Skin of body (tissue), 2 donors: Measurements from ENCODE around the gene FBLN5. TPM values are rescaled to one million over a fixed set of nuclear protein-coding genes. Genes with fewer than 3 reads are reported as not detected.
A peak's percentile ranks its signal among the peaks of the same experiment; 100 is the strongest.
"Not testable (repeated sequence)": the region's sequence is repeated elsewhere in the genome, so short reads cannot be mapped to it uniquely, and the experiment has no call there.

Experiments used
- DNase-seq: peaks from one replicate; lab custom pipeline; 2025; lab: John Stamatoyannopoulos, UW
- total RNA-seq: library from RNA; depleted of rRNA; stranded (reverse); fragments of >200 nt; gene quantifications from one replicate; pipeline ENCODE4 v1.2.3, GENCODE V29; 2014

Gene FBLN5
- total RNA-seq, 1 donor from 2014 or later, result 46.5 TPM

DNA sequence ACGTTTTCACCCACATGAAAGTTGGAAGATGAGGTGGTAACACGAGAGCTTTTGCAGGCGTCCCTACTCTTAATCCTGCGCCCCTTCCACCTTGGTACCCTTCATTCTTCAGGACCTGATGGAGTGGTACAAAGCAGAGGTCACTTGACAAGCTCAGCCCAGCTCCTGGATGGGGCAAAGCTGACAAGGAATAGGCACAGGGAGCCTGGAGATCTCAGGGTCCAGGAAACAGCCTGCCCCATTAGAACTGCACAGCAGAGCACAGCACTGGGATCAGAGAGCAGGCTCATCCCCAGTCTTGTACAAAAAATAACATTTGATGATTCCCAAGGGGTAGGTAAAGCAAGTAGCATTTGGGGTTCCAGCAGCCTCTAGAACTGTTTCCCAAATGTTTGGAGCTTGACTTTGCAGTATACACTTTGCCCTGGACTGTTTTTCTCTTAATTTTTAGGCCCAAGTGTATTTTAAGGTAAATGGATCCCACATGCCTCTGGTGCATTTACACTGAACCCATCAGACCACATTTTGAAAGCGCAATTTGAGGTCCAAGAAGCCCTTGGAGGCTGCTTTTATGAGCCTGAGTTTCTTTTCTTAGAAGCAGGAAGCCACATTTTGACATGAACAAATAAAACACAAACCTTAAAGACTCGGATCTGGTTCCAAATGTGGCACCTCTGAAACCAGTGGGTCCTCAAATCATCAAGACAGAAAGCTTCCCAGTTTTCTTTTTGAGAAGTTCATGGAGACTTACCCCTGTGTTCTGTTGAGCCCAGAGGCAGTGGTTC lies 80.8 kb downstream of the FBLN5 start:
- DNase-seq, result no peak

DNA sequence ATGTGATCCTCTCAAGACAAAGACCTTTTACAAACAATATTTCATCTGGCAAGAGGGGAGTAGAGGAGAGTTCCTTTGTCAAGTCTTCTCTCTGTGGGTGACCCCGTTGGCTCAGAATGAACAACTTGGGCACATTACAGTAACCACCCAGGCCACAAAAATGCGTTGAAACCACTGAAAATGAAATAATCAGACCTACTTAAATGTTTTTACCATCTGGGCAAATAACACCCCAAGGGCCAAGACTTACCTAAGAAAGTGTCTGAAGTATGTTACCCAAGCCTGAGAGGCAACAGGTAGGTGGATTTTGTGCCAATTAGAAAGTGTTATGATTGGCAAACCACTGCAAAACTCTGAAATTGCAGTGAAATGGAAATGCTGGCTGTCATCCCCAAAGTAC lies 81.4 kb downstream of the FBLN5 start:
- DNase-seq, result no peak

DNA sequence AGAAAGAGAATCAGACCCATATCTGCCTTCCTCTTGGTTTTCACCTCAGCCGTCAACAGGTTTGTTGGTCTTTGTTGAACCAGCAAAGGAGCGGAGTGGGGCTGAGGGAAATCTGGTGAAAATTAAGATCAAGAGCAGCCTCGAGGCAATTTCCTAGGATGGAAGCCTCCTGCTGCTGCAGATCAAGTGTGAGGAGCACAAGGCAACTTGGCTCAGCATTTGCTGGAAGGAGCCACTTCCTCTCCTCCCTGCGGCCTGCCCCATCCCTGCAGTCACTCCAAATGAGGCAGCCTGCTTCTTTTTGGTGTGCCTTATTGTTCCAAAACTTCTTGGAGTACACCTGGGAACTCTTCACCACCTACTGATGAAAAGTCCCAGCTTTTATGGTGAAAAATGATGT lies 85.1 kb downstream of the FBLN5 start:
- DNase-seq, result no peak

DNA sequence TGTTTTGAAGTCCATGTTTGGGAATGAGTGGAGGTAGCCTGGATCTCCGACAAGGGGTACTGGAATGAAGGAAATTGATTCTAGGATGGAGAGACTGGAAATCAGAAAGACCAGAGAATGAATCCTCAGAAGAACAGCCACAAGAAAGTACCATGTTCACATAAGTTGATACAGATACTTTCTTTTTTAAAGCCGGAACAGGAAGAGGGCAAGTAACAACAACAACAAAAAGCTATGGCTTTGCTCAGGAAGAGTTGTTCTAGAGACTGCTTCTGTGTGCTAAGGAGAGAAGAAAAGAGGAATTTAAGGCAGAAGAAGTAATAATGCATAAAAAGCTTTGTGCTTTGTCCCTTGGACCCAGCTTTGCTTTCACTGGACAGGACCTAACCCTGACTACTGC lies 86.4 kb downstream of the FBLN5 start:
- no peak for DNase-seq

DNA sequence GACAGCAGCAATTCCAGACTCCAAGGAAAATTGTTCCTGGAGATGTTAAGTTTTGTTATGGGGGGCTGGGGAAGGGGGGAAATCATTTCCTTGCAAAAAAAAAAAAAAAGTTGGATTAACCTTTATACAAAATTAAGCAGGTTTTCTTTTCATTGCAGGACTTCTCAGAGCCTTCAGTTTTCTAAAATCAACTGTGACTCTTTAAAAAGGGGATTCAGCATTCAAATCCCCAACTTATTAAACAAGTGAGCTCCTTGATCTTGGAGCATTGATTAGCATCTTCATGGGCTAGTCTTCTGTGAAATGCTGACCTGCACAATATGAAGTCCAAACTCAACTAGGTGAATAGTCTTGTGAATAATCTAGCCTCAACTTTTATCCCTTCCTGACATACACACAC lies 87.3 kb downstream of the FBLN5 start:
- DNase-seq, result no peak

DNA sequence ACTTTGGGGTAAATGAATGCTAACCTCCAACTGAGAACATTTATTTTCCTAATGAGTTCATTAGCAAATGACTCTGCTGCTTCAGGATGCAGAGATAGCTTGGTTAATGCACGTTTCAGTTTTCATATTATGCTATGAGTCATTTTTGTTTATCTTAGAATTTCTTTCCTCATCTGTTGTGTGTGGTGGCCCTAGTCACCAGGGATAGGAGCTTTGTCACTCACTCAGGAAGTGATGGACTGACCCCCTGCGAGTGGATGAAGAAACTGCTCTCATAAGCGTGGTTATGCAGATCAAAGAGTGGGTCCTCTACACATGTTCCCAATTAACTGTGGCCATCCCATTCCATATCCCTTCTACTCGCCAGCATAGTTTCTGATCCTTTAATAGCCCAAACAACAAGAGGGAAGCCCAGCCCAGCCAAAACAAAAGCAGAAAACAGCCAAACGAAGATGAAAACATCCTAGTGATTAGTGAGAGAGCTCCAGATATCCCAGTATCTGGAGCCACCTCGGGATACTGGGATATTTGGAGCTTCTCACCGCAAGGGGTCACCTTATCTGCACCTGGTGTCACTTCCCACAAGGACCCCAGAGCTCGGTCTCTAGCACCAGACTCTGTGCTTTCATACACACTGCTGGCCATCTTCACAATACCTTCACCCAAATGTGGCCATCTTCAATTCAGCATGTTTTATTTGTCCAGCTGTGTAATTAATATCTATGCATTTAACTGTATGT lies 88.8 kb downstream of the FBLN5 start:
- no peak for DNase-seq

DNA sequence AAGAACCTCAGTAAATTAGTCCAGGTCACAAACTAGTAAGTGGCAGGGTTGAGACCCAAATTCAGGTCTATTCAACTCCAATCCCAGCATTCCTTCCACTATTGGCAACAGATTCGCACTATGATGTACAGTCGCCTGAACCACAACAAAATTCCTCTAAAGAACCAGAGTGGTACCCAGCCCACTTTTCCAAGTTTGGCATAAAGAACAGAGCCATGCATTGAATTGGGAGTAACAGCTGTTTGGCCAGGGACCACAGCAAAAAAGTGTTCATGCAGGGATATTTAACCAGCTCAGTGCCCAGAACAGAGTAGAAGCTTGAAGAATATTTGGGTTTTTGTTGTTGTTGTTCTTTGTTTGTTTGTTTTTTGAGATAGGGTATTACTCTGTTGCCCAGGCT lies 89.9 kb downstream of the FBLN5 start:
- no peak for DNase-seq

DNA sequence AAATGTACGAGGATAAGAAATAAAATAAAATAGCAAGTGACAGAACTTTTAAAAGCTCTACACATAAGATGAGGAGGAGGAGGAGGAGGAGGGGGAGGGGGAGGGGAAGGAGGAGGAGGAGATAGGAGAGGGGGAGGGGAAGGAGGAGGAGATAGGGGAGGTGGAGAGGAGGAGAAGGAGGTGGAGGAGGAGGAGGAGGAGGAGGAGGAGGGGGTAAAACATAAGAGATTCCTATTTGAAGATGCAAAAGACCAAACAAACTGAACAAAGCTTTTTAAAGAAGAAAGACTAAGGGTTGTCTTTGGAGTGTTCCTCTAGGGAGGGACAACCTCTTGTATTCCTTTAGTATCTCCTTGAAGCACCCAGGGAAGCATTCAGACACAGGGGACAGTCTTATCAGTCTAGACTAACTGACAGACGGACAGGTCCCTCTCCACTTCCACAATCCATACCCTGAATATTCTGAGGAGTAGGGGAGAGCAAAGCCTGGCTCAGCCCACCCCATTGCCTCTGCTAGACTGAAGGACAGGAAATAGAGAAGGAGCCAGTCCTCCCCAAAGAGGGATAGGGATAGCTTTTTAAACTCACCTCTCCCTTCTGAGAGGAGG lies 93.1 kb downstream of the FBLN5 start:
- DNase-seq, result no peak

DNA sequence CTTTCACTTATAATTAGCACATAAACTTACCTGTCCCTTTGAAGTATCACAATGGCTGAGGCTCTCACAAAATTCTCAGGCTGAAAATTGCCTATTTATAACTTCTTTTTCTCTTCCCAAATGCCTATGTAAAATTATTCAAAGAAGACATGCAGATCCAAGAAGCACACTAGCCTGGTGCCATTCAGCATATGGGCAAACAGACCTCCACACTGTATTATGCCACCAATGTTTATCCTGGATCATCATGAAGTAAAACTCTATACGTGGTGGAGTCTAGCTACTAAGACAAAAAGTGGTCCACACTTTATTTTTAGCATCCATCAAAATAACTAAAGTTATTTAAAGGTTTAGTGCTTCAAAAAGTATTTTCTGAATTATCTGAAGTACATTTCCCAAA lies 95.9 kb downstream of the FBLN5 start:
- no peak for DNase-seq

DNA sequence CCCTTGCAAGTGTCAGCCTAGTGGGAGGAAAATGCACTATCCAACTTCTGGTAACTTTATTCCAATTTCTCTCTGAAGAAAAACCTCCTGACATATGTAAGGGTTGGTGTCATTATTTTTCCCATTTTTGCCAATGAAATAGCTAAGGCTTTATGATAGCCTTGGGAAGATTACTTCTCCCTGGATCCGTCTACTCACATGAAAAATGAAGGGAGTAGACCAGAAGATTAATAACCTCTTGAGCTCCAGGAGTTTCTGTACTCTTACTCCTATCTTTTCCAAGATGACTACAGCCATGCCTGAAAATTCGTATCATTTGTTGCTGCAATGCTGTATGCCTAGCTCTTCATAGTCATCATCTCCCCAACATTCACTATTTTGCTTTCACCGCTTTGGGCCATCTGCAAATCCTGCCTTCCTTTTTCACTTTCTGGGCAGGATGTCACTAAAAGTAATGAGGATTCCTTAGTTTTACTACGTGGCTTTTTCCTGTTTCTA lies 98.9 kb downstream of the FBLN5 start:
- DNase-seq, result peak; percentile 35

DNA sequence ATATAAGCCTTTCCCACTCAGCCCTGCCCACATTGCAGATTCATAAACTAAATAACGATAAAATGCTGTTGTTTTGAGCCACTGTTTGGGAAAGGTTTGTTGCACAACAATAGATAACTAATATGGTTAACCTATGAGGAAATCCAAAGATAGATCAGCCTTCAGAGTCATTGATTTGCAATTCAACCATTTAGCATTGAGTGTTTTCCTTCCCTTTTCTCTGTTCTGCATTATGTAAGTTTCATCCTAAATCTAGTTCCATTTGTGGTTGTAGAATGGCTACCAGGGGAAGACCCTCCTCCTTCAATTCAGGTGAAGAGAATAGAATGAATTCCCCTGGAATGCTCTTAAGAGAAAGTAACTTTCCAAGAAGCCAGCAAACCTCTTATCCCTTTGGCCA lies 99.8 kb downstream of the FBLN5 start:
- no peak for DNase-seq

DNA sequence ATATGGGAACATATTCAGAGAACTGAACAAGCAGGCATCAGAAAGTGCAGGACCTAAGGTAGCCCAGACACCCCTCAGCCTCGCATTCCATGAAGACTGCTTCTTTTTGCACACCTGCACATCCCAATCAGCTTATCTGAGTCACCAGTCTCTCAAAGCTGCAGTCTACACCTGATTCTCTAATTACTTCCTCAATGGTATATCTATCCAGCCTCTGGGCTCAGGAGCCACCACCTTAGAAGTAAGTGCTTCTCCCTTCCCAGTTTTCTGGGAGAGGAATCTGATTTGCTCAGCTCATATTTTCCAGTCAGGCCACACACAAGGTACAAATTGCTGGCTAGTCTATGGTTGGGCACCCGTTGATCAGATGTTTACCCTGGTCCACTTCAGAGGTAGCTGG lies 101.8 kb downstream of the FBLN5 start:
- no peak for DNase-seq

DNA sequence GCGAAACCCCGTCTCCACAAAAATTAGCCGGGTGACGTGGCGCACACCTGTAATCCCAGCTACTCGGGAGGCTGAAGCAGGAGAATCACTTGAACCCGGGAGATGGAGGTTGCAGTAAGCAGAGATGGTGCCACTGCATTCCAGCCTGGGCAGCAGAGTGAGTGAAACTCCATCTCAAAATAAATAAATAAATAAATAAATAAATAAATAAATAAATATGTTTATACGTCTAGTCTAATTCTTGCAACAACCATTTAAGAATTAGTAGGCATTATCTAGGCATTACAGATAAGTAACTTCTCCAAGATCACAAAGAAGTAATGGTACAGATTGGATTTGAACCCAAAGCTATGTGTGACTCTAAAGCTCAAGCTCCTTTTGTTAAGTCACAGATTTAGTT lies 102.4 kb downstream of the FBLN5 start:
- DNase-seq, result not testable (repeated sequence)

DNA sequence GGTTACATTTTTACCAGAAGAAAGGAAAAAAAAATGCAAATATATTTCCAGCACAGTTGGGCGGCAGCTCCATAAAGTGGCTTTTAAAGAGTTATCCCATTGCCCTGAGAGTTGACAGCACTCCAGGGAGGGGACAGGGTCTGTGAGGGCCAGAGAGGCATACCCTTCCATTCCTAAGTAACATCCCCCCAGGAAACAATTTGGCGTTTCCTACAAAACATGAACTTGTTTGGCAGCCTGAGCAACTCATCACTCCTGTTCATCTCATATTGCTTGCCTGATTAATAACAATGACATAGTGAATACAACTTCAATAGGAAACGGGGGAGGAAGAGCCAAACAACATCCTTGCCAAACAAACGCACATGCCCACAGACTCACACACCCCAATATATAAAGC lies 103.5 kb downstream of the FBLN5 start:
- DNase-seq, result peak; percentile 73

DNA sequence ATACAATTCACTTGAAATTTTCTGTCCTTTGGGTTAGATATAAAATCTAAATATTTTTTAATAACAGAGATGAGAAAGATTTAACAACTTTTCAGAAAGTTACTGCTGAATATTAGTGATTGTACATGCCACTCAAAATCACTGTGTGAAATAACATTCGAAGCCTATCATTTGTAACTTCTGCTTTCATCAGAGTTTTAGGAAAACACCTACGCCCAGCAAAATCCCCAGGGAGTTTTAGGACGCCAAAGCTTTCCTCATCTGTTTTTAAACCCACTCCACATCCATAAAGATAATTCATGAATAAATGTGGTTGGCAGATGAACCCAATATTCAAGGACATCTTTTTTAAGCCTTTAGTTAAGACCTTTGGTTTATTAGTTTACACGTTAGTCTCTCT lies 104.1 kb downstream of the FBLN5 start:
- DNase-seq, result no peak

DNA sequence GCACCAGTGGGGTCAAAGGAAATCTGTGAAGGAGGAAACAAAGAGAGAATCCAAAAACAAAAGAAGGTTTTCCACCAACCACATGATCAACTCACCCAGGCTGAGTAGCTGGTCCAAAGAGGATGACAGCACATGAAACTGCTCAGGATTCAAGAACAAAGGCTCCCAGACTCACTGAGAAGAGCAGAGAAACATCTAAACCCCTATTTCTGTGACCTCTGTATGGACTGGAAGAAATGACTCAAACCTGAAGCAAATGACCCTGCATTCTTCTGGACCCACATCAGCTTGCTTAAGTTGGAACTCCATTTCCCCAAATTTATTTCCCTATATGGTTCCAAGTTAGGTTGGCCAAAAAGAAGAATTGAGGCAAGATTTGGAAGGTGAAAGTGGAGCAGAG lies 106.4 kb downstream of the FBLN5 start:
- DNase-seq, result no peak

DNA sequence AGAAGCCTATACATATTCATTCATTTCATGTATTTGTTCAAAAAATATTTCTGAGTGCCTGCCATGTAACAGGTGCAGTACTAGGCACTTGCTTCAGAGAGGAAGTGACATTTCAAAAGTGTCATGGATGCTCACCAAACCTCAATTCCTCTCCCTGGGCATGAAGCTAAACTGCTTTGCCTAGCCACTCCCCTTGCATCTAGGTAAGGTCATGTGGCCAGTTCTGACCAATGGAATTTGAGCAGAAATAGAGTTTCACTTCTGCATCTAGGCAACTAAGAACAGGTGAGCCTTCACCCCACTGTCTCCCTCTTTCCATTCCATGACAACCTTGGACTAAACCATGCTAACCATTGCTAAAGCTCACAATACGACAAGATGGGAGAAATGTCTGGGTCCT lies 107.7 kb downstream of the FBLN5 start:
- DNase-seq, result no peak

DNA sequence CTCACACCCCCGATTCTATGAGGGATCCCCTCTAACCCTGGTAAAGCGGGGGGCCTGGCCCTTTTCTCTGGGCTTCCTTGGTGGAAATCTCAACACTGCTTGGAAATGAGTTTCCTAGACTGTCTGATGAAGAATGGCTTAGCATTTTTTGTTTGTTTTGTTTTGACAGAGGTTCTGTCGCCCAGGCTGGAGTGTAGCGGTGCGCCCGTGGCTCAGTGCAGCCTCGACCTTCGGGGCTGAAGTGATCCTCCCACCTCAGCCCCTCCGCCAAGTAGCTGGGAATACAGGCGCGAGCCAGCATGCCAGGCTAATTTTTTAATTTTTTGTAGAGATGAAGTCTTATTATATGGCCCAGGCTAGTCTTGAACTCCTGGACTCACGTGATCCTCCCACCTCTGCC lies 110.4 kb downstream of the FBLN5 start:
- no peak for DNase-seq

DNA sequence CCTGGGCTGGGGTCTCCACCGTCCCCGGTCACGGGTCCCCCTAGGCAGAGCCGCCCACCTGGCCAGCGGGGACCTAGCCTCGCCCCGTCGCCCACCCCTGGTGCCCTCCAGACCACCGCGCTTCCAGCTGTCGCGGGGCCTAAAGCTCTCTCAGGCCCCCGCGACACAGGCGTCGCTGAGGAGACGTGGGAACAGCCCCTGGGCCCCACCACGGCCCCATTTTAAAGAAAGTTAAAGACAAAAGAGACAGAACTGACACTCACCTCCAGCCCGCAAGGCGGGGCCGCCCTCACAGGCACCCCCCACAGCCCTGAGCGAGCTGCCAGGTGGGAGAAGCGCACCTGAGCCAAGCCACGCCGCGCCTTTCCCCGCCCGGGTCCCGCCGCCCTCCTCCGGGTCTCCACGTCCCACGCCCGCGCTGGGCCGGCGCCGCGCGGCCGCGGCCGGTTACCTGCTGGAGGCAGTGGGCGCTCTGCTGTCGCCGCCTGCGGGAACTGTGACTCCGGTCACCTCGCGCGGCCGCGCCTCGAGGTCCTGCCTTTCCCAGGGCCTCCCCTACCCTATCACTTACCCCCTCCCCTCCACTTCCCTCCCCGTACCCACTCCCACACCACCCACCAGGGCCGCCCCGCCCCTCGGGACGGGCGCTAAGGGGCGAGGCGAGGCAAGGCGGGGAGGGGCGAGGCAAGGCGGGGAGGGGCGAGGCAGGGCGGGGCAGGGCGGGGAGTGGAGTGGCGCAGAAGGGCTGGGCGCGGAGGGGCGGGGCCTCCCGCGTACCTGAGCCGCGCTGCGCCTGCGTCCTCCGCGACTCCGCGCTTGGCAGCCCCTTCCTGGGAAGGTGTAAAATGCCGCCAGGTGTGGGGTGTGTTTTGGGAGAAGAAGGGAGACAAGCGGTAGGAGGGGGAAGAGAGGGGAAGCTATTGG lies 111.3 kb downstream of the FBLN5 start:
- DNase-seq, result peak; percentile 11

DNA sequence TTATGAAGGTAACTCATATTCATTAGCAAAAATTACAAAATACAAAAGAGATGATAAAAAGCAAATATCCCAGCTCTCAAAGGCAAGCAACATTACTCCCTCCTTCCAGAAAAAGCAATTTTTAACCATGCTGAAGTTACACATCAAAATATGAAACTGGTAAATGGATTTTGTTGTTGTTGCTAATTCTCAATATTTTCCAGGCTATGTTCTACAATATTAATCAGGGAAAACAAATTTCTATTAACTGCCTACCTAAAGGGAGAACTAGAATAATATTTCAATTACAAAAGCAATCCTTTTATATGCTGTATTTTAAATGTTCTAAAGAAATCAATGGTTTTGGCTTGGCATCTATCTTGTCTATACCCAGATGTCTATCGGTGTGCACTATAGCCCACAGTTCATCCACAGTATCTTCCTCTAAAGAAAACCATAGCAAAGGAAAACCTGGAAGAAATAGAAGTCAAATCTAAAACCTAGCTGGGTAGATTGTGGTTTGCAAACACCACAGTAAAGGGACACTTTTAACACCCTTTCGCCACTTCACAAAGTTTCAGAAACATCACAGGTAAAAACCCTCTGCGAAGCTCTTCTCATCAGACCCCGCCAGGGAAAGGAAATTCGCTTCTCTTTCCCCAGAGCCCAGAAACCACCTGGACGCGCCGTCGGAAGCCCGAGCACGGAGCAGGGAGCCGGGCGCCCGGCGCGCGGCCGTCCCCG lies 112.1 kb downstream of the FBLN5 start:
- no peak for DNase-seq

DNA sequence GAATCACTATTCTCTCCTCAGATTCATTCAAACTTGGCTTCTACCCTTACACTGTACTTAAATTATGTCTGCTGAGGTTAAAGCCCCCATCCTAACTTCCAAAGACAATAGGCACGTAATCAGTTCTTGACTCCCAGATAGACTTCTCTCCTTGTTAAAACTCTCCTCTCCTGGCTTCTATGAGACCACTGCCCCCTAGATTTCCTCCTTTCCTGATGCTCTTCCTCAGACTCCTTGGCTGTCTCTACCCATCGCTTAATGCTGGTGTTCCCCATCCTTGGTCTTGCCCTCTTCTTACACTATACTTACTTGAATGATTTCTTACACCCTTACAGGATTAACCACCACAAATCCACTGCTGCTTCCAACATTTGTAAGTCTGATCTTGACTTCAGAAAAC lies 112.9 kb downstream of the FBLN5 start:
- DNase-seq, result no peak
